ENCODE results near the gene CDC42SE2. TPM values are rescaled to one million over a fixed set of nuclear protein-coding genes. Genes with fewer than 3 reads are reported as not detected.

CDC42SE2 gene
- total RNA-seq, 1 donor from 2014 or later, result 24.1 TPM

DNA sequence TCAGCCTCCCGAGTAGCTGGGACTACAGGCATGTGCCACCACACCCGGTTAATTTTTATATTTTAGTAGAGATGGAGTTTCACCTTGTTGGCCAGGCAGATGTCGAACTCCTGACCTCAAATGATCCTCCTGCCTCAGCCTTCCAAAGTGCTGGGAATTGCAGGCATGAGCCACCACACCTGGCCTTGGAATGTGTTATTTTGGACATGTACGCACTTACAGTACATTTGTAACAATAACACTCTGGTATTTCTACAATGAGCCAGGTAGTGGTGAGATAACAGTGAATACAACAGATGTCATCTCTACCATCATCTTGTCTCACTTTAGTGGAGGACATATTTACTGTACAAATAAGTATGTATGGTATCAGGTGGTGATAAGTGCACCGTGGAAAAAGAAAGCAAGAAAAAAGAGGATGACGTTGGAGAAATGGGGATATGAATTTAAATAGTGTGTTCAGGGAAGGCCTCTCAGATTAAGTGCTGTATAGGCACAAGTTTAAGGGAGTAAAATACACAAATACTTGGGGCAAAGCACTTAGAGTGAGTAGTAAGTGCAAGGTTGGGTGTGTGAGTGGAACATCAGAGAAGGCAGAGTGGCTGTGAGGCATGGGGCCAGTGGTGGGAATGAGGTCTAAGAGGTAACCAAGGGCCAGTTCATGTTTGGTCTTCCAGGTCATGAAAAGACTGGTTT lies 100.1 kb downstream of the CDC42SE2 start:
- DNase-seq (ENCODE audit: low read depth) (no peak), FAIRE-seq (no peak)
- no peak overlapping the region for H3K27ac ChIP-seq (ENCODE audit: low read depth, low read length)
- H3K27me3 ChIP-seq (ENCODE audit: insufficient read depth, low read length), result no peaks in the 10 kb centered on the region
- Mint-ChIP-seq H3K4me1 (ENCODE audit: low read depth, unreplicated experiment) (peaks cover 6% of the 10 kb centered on the region), H3K27me3 (ENCODE audit: low read depth, unreplicated experiment) (no peaks in the 10 kb centered on the region), H3K9me3 (ENCODE audit: unreplicated experiment) (no peaks in the 10 kb centered on the region), H3K36me3 (ENCODE audit: low read depth, unreplicated experiment) (peaks cover 5% of the 10 kb centered on the region), H3K4me3 (ENCODE audit: unreplicated experiment) (no peak overlapping the region), H3K27ac (ENCODE audit: unreplicated experiment) (no peak overlapping the region)
- no peak for TF ChIP-seq EZH2 (IDR thresholded peaks at IDR 0.05; ENCODE audit: insufficient read depth, low read length)
- TF ChIP-seq, protein P1, sequence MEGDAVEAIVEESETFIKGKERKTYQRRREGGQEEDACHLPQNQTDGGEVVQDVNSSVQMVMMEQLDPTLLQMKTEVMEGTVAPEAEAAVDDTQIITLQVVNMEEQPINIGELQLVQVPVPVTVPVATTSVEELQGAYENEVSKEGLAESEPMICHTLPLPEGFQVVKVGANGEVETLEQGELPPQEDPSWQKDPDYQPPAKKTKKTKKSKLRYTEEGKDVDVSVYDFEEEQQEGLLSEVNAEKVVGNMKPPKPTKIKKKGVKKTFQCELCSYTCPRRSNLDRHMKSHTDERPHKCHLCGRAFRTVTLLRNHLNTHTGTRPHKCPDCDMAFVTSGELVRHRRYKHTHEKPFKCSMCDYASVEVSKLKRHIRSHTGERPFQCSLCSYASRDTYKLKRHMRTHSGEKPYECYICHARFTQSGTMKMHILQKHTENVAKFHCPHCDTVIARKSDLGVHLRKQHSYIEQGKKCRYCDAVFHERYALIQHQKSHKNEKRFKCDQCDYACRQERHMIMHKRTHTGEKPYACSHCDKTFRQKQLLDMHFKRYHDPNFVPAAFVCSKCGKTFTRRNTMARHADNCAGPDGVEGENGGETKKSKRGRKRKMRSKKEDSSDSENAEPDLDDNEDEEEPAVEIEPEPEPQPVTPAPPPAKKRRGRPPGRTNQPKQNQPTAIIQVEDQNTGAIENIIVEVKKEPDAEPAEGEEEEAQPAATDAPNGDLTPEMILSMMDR (IDR thresholded peaks at IDR 0.05; ENCODE audit: insufficient read depth, low read depth, low read length), result no peak
- peaks cover 27% of the 10 kb centered on the region for H3K79me2 ChIP-seq (ENCODE audit: insufficient read depth, low read length)
- no peak overlapping the region for H3K9ac ChIP-seq (ENCODE audit: low read length)
- no peaks in the 10 kb centered on the region for H3K4me1 ChIP-seq (ENCODE audit: insufficient read depth, low read length)
- no peaks in the 10 kb centered on the region for H3K9me3 ChIP-seq (ENCODE audit: insufficient read depth, low read depth, low read length)
- H3K4me3 ChIP-seq (ENCODE audit: insufficient read depth, low read depth, low read length), result no peak overlapping the region
- no peak overlapping the region for H3K4me2 ChIP-seq (ENCODE audit: low read length)
- no peak overlapping the region for H2AFZ ChIP-seq (ENCODE audit: low read depth, low read length)
- H4K20me1 ChIP-seq (ENCODE audit: insufficient read depth, low read length), result peaks cover 8% of the 10 kb centered on the region
- H3K36me3 ChIP-seq (ENCODE audit: insufficient read depth, low read length), result peaks cover 3% of the 10 kb centered on the region

DNA sequence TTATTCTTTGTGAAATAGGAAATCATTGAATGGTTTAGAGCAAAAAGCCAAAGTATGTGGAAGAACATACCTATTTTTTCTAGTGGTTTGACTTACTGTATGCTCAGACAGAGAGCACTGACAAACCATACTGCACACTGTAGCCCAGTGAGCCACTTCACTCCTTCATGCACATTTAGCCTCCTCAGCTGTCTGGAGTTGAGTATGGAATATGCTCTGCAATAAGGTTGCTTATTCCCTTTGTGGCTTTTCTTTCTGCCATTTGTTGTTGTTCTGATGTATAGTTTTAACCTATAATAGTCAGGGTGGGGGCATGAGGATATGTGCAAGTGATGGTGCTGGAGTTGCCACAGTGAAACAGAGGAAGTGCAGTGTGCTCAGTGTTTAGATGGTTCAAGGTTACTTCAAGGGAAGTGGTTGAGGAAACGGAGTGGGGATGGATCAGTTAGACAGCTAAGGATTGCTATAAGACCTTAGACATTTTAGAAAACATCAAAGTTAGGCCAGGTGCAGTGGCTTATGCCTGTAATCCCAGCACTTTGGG lies 100.7 kb downstream of the CDC42SE2 start:
- H3K4me3 Mint-ChIP-seq (ENCODE audit: unreplicated experiment), result no peak overlapping the region
- peaks cover 5% of the 10 kb centered on the region for H3K36me3 Mint-ChIP-seq (ENCODE audit: low read depth, unreplicated experiment)
- TF ChIP-seq, protein P1 (IDR thresholded peaks at IDR 0.05; ENCODE audit: insufficient read depth, low read depth, low read length), result no peak
- TF ChIP-seq EZH2 (IDR thresholded peaks at IDR 0.05; ENCODE audit: insufficient read depth, low read length), result no peak
- FAIRE-seq (no peak), DNase-seq (ENCODE audit: low read depth) (no peak)
- Histone ChIP-seq H3K9me3 (ENCODE audit: insufficient read depth, low read depth, low read length) (no peaks in the 10 kb centered on the region), H3K4me2 (ENCODE audit: low read length) (no peak overlapping the region), H3K27ac (ENCODE audit: low read depth, low read length) (no peak overlapping the region), H3K4me3 (ENCODE audit: insufficient read depth, low read depth, low read length) (no peak overlapping the region), H2AFZ (ENCODE audit: low read depth, low read length) (no peak overlapping the region), H3K79me2 (ENCODE audit: insufficient read depth, low read length) (peaks cover 27% of the 10 kb centered on the region), H3K36me3 (ENCODE audit: insufficient read depth, low read length) (peaks cover under 1% of the 10 kb centered on the region), H3K4me1 (ENCODE audit: insufficient read depth, low read length) (no peaks in the 10 kb centered on the region), H3K27me3 (ENCODE audit: insufficient read depth, low read length) (no peaks in the 10 kb centered on the region), H4K20me1 (ENCODE audit: insufficient read depth, low read length) (peaks cover 8% of the 10 kb centered on the region), H3K9ac (ENCODE audit: low read length) (no peak overlapping the region)
- H3K9me3 Mint-ChIP-seq (ENCODE audit: unreplicated experiment), result no peaks in the 10 kb centered on the region
- H3K27me3 Mint-ChIP-seq (ENCODE audit: low read depth, unreplicated experiment), result no peaks in the 10 kb centered on the region
- H3K27ac Mint-ChIP-seq (ENCODE audit: unreplicated experiment), result no peak overlapping the region
- H3K4me1 Mint-ChIP-seq (ENCODE audit: low read depth, unreplicated experiment), result peaks cover 6% of the 10 kb centered on the region

DNA sequence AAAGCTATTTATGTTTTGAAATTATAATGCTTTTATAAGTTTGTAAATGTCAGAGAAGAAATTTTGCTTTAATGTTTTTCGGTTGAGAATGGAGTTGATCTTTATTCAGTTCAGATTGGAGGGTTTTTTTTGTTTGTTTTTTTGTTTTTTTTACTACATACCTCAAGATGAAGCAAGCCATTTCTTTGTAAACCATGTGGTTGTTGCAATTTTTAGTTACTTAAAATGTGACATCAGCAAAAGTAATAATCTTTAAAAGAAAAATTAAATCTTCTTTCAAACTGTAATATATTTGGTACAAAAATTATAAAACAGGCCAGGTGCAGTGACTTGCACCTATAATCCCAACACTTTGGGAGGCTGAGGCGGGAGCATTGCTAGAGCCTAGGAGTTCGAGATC lies 102.6 kb downstream of the CDC42SE2 start:
- H3K4me3 Mint-ChIP-seq (ENCODE audit: unreplicated experiment), result no peak overlapping the region
- Histone ChIP-seq H3K27ac (ENCODE audit: low read depth, low read length) (no peak overlapping the region), H3K4me3 (ENCODE audit: insufficient read depth, low read depth, low read length) (no peak overlapping the region), H3K4me2 (ENCODE audit: low read length) (no peak overlapping the region), H4K20me1 (ENCODE audit: insufficient read depth, low read length) (peaks cover 8% of the 10 kb centered on the region), H3K9ac (ENCODE audit: low read length) (no peak overlapping the region), H3K9me3 (ENCODE audit: insufficient read depth, low read depth, low read length) (no peaks in the 10 kb centered on the region), H3K27me3 (ENCODE audit: insufficient read depth, low read length) (no peaks in the 10 kb centered on the region), H3K4me1 (ENCODE audit: insufficient read depth, low read length) (no peaks in the 10 kb centered on the region), H3K36me3 (ENCODE audit: insufficient read depth, low read length) (no peaks in the 10 kb centered on the region), H3K79me2 (ENCODE audit: insufficient read depth, low read length) (peaks cover 32% of the 10 kb centered on the region), H2AFZ (ENCODE audit: low read depth, low read length) (no peak overlapping the region)
- H3K27ac Mint-ChIP-seq (ENCODE audit: unreplicated experiment), result no peak overlapping the region
- H3K9me3 Mint-ChIP-seq (ENCODE audit: unreplicated experiment), result no peaks in the 10 kb centered on the region
- H3K4me1 Mint-ChIP-seq (ENCODE audit: low read depth, unreplicated experiment), result peaks cover 9% of the 10 kb centered on the region
- peaks cover 3% of the 10 kb centered on the region for H3K36me3 Mint-ChIP-seq (ENCODE audit: low read depth, unreplicated experiment)
- no peaks in the 10 kb centered on the region for H3K27me3 Mint-ChIP-seq (ENCODE audit: low read depth, unreplicated experiment)
- no peak for TF ChIP-seq EZH2 (IDR thresholded peaks at IDR 0.05; ENCODE audit: insufficient read depth, low read length)
- TF ChIP-seq, protein P1 (IDR thresholded peaks at IDR 0.05; ENCODE audit: insufficient read depth, low read depth, low read length), result no peak
- DNase-seq (ENCODE audit: low read depth), result no peak
- no peak for FAIRE-seq
